H9 (cell line): ENCODE data around the gene GAL3ST1. TPM values are rescaled to one million over a fixed set of nuclear protein-coding genes. Genes with fewer than 3 reads are reported as not detected.

Experiments used
- DNase-seq: peaks from one replicate; pipeline ENCODE4 v3.0.0-alpha.2; 2017
- H2AFZ ChIP-seq: one replicate; pipeline ENCODE4 v1.6.1; 2013; ENCODE audit warnings: mild to moderate bottlenecking, low read length, control low read depth, moderate library complexity
- H2AK5ac ChIP-seq: 2 replicates; pipeline ENCODE4 v1.6.1; 2013; ENCODE audit warnings: low read length, control low read depth, mixed read lengths; ENCODE audit not compliant: insufficient read length
- H2BK120ac ChIP-seq: one replicate; pipeline ENCODE4 v1.6.1; 2013; ENCODE audit warnings: low read depth, mild to moderate bottlenecking, low read length, control low read depth, inconsistent platforms; ENCODE audit not compliant: poor library complexity, severe bottlenecking
- H2BK12ac ChIP-seq: 2 replicates; pipeline ENCODE4 v1.6.1; 2013; ENCODE audit warnings: low read length, control low read depth, mixed read lengths, low read depth; ENCODE audit not compliant: insufficient read length
- H2BK15ac ChIP-seq: 2 replicates; pipeline ENCODE4 v1.6.1; 2013; ENCODE audit warnings: low read depth, low read length, control low read depth
- H2BK20ac ChIP-seq: one replicate; pipeline ENCODE4 v1.6.1; 2013; ENCODE audit warnings: low read depth, mild to moderate bottlenecking, low read length, control low read depth, inconsistent platforms; ENCODE audit not compliant: poor library complexity, severe bottlenecking
- H2BK5ac ChIP-seq: 2 replicates; pipeline ENCODE4 v1.6.1; 2013; ENCODE audit warnings: low read length, control low read depth, mixed read lengths; ENCODE audit not compliant: insufficient read length
- H3K14ac ChIP-seq: 2 replicates; pipeline ENCODE4 v1.6.1; 2013; ENCODE audit warnings: low read length, control low read depth; ENCODE audit not compliant: insufficient read depth
- H3K18ac ChIP-seq: 2 replicates; pipeline ENCODE4 v1.6.1; 2013; ENCODE audit warnings: low read depth, mild to moderate bottlenecking, mixed read lengths, low read length, control low read depth; ENCODE audit not compliant: insufficient read length
- H3K23ac ChIP-seq: 2 replicates; pipeline ENCODE4 v1.6.1; 2013; ENCODE audit warnings: low read length, control low read depth, mixed read lengths, low read depth; ENCODE audit not compliant: insufficient read length
- H3K23me2 ChIP-seq: 2 replicates; pipeline ENCODE4 v1.6.1; 2013; ENCODE audit warnings: low read depth, mild to moderate bottlenecking, mixed read lengths, low read length, control low read depth; ENCODE audit not compliant: insufficient read length, poor library complexity, severe bottlenecking
- H3K27ac ChIP-seq: 2 replicates; pipeline ENCODE4 v1.5.1; 2013; ENCODE audit warnings: low read length, control low read depth, mixed read lengths, low read depth; ENCODE audit not compliant: insufficient read length
- H3K27me3 ChIP-seq: 2 replicates; pipeline ENCODE4 v1.6.1; 2013; ENCODE audit warnings: low read length, control low read depth, inconsistent platforms; ENCODE audit not compliant: insufficient read depth
- H3K4ac ChIP-seq: 2 replicates; pipeline ENCODE4 v1.6.1; 2013; ENCODE audit warnings: low read depth, mild to moderate bottlenecking, control low read depth, inconsistent platforms, low read length, moderate library complexity
- H3K4me1 ChIP-seq: 2 replicates; pipeline ENCODE4 v1.6.1; 2013; ENCODE audit warnings: low read length, control low read depth, inconsistent platforms; ENCODE audit not compliant: insufficient read depth
- H3K4me2 ChIP-seq: 2 replicates; pipeline ENCODE4 v1.6.1; 2013; ENCODE audit warnings: low read length, control low read depth, mixed read lengths; ENCODE audit not compliant: insufficient read length, insufficient read depth
- H3K56ac ChIP-seq: 2 replicates; pipeline ENCODE4 v1.6.1; 2013; ENCODE audit warnings: low read depth, mild to moderate bottlenecking, mixed read lengths, low read length, control low read depth; ENCODE audit not compliant: insufficient read length
- H3K79me1 ChIP-seq: 2 replicates; pipeline ENCODE4 v1.6.1; 2013; ENCODE audit warnings: low read depth, mild to moderate bottlenecking, moderate library complexity, low read length, control low read depth, inconsistent platforms; ENCODE audit not compliant: insufficient read depth, poor library complexity, severe bottlenecking
- H3K79me2 ChIP-seq: 2 replicates; pipeline ENCODE4 v1.6.1; 2013; ENCODE audit warnings: low read length, control low read depth, inconsistent platforms; ENCODE audit not compliant: insufficient read depth
- H3K9ac ChIP-seq: 2 replicates; pipeline ENCODE4 v1.6.1; 2013; ENCODE audit warnings: low read length, control low read depth, mixed read lengths; ENCODE audit not compliant: insufficient read length; ENCODE audit errors: extremely low read depth
- H3K9me3 ChIP-seq: one replicate; pipeline ENCODE4 v1.6.1; 2013; ENCODE audit warnings: low read depth, low read length, inconsistent platforms; ENCODE audit not compliant: control insufficient read depth
- H3T11ph ChIP-seq: one replicate; pipeline ENCODE4 v1.6.1; 2013; ENCODE audit warnings: mild to moderate bottlenecking, low read length, control low read depth, inconsistent platforms
- H4K20me1 ChIP-seq: one replicate; pipeline ENCODE4 v1.6.1; 2013; ENCODE audit not compliant: control insufficient read depth, insufficient read length, insufficient read depth
- H4K5ac ChIP-seq: 2 replicates; pipeline ENCODE4 v1.6.1; 2013; ENCODE audit warnings: low read depth, mild to moderate bottlenecking, mixed read lengths, low read length, control low read depth; ENCODE audit not compliant: insufficient read length
- H4K8ac ChIP-seq: replicated peaks from 2 replicates; pipeline ENCODE4 v1.6.1; 2013; ENCODE audit warnings: low read length, control low read depth, mixed read lengths, low read depth; ENCODE audit not compliant: insufficient read length
- H4K91ac ChIP-seq: 2 replicates; pipeline ENCODE4 v1.6.1; 2013; ENCODE audit warnings: low read depth, mild to moderate bottlenecking, moderate library complexity, mixed read lengths, low read length, control low read depth; ENCODE audit not compliant: insufficient read length
- H3K27ac Mint-ChIP-seq, 3 experiments: 2 replicates in 2 of 3; 3 replicates in 1 of 3; pipeline ENCODE4 v1.8.0; 2020 to 2021; ENCODE audit warnings: mixed read lengths in 3 of 3, mild to moderate bottlenecking in 1 of 3, moderate library complexity in 1 of 3
- H3K27me3 Mint-ChIP-seq: 2 replicates; pipeline ENCODE4 v1.8.0; 2021; ENCODE audit warnings: low read depth, mild to moderate bottlenecking, moderate library complexity, mixed read lengths
- H3K36me3 Mint-ChIP-seq, 3 experiments: 2 replicates in 2 of 3; 3 replicates in 1 of 3; pipeline ENCODE4 v1.8.0; 2020 to 2021; ENCODE audit warnings: low read depth in 3 of 3, mixed read lengths in 3 of 3; ENCODE audit not compliant: insufficient read depth in 1 of 3
- H3K4me1 Mint-ChIP-seq, 2 experiments: 2 replicates each; pipeline ENCODE4 v1.8.0; 2020; ENCODE audit warnings: mixed read lengths in 2 of 2
- H3K4me3 Mint-ChIP-seq, 2 experiments: 2 replicates in 1 of 2; 3 replicates in 1 of 2; pipeline ENCODE4 v1.8.0; 2020 to 2021; ENCODE audit warnings: mild to moderate bottlenecking in 2 of 2, mixed read lengths in 2 of 2, moderate library complexity in 1 of 2
- H3K9me3 Mint-ChIP-seq, 2 experiments: 2 replicates in 1 of 2; 3 replicates in 1 of 2; pipeline ENCODE4 v1.8.0; 2020; ENCODE audit warnings: mild to moderate bottlenecking in 2 of 2, mixed read lengths in 2 of 2, moderate library complexity in 1 of 2
- WGBS: extraction: QIAGEN DNeasy Blood & Tissue Kit; methylation state at CpG from one replicate; pipeline ENCODE4 v1.1.7; 2013; ENCODE audit warnings: missing lambda C conversion rate, low lambda C conversion rate, mixed read lengths; ENCODE audit not compliant: insufficient read length; ENCODE audit errors: extremely low coverage; 5-methylcytosine and 5-hydroxymethylcytosine counted together
- total RNA-seq: library from RNA; stranded (reverse); gene quantifications from 2 replicates; pipeline ENCODE4 v1.2.1, GENCODE V29; 2021
- TF ChIP-seq, protein P1 (sequence below): fragments of 200-600 bp; sonication (generic); conservative IDR thresholded peaks from 3 replicates; pipeline ENCODE4 v1.8.0; 2021; ENCODE audit warnings: antibody characterized with exemption, mild to moderate bottlenecking

The GAL3ST1 gene
- total RNA-seq, 1 experiment from 2014 or later, result 5.1 TPM

DNA sequence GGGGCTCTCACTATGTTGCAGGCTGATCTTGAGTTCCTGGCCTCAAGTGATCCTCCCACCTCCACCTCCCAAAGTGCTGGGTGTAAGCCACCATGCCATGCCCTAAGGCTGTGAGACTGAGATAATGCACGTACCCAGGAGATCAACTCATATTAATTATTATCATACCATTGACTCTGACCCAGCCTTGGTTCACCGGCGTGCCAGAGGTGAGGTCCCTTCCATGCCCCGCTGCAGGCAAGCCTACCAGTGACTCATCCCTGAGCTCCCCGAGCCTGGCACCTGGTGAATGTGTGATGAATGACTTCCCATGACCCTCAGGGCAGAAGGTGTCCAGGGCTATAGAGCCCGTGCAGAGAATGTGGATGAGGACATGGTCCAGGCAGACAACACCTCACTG lies 12.1 kb downstream of the GAL3ST1 start:
- Histone ChIP-seq H3K56ac (no peak overlapping the region), H3K18ac (no peak overlapping the region), H3K23me2 (no peaks in the 10 kb centered on the region), H4K8ac (no peak overlapping the region), H3K27ac (no peak overlapping the region), H2AFZ (no peak overlapping the region), H2AK5ac (no peak overlapping the region), H4K20me1 (no peaks in the 10 kb centered on the region), H3K4me1 (no peaks in the 10 kb centered on the region), H3K27me3 (no peaks in the 10 kb centered on the region), H3K79me2 (no peaks in the 10 kb centered on the region), H2BK15ac (no peak overlapping the region), H3K23ac (no peak overlapping the region), H3K9ac (no peak overlapping the region), H3K9me3 (no peaks in the 10 kb centered on the region), H2BK12ac (no peak overlapping the region), H3T11ph (no peak overlapping the region), H4K5ac (no peak overlapping the region), H3K14ac (no peak overlapping the region), H2BK20ac (no peak overlapping the region), H3K4me2 (no peak overlapping the region), H3K4ac (no peak overlapping the region), H4K91ac (no peak overlapping the region), H2BK120ac (no peak overlapping the region), H3K79me1 (no peaks in the 10 kb centered on the region), H2BK5ac (no peak overlapping the region)
- Mint-ChIP-seq H3K4me3 (no peak overlapping the region), H3K36me3 (peaks cover 0 to 2% (median 0%) of the 10 kb centered on the region in 3 experiments; a peak in 1 of 7 replicates), H3K4me1 (peaks cover 25 to 29% of the 10 kb centered on the region in 2 experiments), H3K9me3 (no peaks in the 10 kb centered on the region), H3K27ac (no peak overlapping the region; a peak in 1 of 7 replicates), H3K27me3 (no peaks in the 10 kb centered on the region)
- TF ChIP-seq, protein P1, sequence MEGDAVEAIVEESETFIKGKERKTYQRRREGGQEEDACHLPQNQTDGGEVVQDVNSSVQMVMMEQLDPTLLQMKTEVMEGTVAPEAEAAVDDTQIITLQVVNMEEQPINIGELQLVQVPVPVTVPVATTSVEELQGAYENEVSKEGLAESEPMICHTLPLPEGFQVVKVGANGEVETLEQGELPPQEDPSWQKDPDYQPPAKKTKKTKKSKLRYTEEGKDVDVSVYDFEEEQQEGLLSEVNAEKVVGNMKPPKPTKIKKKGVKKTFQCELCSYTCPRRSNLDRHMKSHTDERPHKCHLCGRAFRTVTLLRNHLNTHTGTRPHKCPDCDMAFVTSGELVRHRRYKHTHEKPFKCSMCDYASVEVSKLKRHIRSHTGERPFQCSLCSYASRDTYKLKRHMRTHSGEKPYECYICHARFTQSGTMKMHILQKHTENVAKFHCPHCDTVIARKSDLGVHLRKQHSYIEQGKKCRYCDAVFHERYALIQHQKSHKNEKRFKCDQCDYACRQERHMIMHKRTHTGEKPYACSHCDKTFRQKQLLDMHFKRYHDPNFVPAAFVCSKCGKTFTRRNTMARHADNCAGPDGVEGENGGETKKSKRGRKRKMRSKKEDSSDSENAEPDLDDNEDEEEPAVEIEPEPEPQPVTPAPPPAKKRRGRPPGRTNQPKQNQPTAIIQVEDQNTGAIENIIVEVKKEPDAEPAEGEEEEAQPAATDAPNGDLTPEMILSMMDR, result no peak
- DNase-seq, result no peak
- WGBS, result no CpG with 5 or more reads among the region's 6 CpGs
